Thymus (tissue), 11 donors: ENCODE data around the gene WDR1. TPM values are rescaled to one million over a fixed set of nuclear protein-coding genes. Genes with fewer than 3 reads are reported as not detected.

ENCODE experiments used
- DNase-seq, 9 donors: peaks; one replicate each; pipeline ENCODE4 v3.0.0-alpha.2; 2013; ENCODE audit warnings: low spot score in 9 of 9, low read depth in 6 of 9, missing footprints in 1 of 9
- H3K27ac ChIP-seq, 2 donors: one replicate each; pipeline ENCODE4 v1.5.1; 2013; ENCODE audit warnings: control low read depth in 1 of 2, low read depth in 1 of 2, low read length in 1 of 2, mild to moderate bottlenecking in 1 of 2, moderate library complexity in 1 of 2
- H3K27me3 ChIP-seq, 2 donors: one replicate each; pipeline ENCODE4 v1.5.1; 2013; ENCODE audit warnings: low read length in 1 of 2; ENCODE audit not compliant: control insufficient read depth in 2 of 2, insufficient read depth in 1 of 2
- H3K36me3 ChIP-seq, 2 donors: one replicate each; pipeline ENCODE4 v1.5.1; 2013; ENCODE audit warnings: low read length in 1 of 2, mild to moderate bottlenecking in 1 of 2, moderate library complexity in 1 of 2; ENCODE audit not compliant: control insufficient read depth in 2 of 2, insufficient read depth in 2 of 2
- H3K4me1 ChIP-seq, 2 donors: one replicate each; pipeline ENCODE4 v1.5.1; 2013; ENCODE audit warnings: low read length in 2 of 2; ENCODE audit not compliant: control insufficient read depth in 2 of 2, insufficient read depth in 2 of 2
- H3K4me3 ChIP-seq, 2 donors: one replicate each; pipeline ENCODE4 v1.5.1; 2013; ENCODE audit warnings: low read length in 2 of 2, control low read depth in 1 of 2, mild to moderate bottlenecking in 1 of 2
- H3K9me3 ChIP-seq, 2 donors: one replicate each; pipeline ENCODE4 v1.5.1; 2013; ENCODE audit warnings: low read length in 1 of 2, mild to moderate bottlenecking in 1 of 2; ENCODE audit not compliant: control insufficient read depth in 2 of 2, insufficient read depth in 1 of 2
- WGBS: extraction: QIAGEN DNeasy Blood & Tissue Kit; methylation state at CpG from one replicate; pipeline ENCODE4 v1.1.7; 2013; 5-methylcytosine and 5-hydroxymethylcytosine counted together
- polyA plus RNA-seq: library from polyadenylated mRNA; stranded (reverse); fragments of 200-250 nt; gene quantifications from one replicate; pipeline ENCODE4 v1.2.3, GENCODE V29; 2013
- total RNA-seq: library from RNA; stranded (reverse); fragments of 120-200 nt; gene quantifications from one replicate; pipeline ENCODE4 v1.2.4, GENCODE V29; 2013
- donor health status: healthy.

The WDR1 gene
- total and polyA plus RNA-seq, 2 donors, result 141 to 166 TPM

- H3K36me3 ChIP-seq, result no peaks in the 10 kb centered on the region
- H3K4me3 ChIP-seq, result no peak overlapping the region
- H3K27me3 ChIP-seq, result no peaks in the 10 kb centered on the region
- no peak for DNase-seq
- no peak overlapping the region for H3K27ac ChIP-seq
- no peaks in the 10 kb centered on the region for H3K9me3 ChIP-seq
- peaks cover 18 to 52% of the 10 kb centered on the region in 2 donors for H3K4me1 ChIP-seq
Observed at GRCh38 chr4:10159671-10160070, 43.1 kb upstream of the WDR1 start.

DNA sequence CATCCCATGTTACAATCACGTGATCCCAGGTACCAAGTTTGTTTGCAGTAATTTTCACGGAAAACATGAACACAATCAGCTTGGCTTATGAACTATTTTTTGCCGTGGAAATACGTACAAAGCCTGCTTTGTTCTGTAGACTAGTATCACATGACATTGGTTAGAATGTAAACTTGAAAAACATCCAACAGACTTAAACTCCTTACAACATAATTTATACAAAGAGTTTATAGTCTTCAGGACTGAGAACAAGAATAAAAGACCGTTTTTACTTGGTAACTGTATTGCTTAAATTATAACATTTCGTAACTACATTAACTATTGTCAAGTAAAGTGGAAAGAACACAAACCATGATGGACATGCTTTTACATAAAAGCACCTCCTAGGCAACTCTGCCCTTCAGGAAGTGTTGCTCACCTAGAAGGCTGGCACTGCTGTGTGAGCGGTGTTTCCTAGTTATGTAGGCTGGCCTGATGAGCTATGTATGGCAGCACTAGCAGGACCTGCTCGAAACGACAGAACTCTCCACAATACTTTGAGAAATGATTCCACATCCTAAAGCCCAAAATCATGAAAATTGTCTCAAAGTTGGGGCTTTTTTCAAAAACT lies 41.8 kb upstream of the WDR1 start:
- 67% methylated on average over 9 of the region's 9 CpGs for WGBS
- H3K27me3 ChIP-seq, result no peaks in the 10 kb centered on the region
- H3K9me3 ChIP-seq, result no peaks in the 10 kb centered on the region
- peaks cover 18 to 52% of the 10 kb centered on the region in 2 donors for H3K4me1 ChIP-seq
- no peak overlapping the region for H3K4me3 ChIP-seq
- no peaks in the 10 kb centered on the region for H3K36me3 ChIP-seq
- H3K27ac ChIP-seq, result peak overlapping the region; percentile 9 to 45
- DNase-seq, result peak in 1 of 9 donors; percentile 18

DNA sequence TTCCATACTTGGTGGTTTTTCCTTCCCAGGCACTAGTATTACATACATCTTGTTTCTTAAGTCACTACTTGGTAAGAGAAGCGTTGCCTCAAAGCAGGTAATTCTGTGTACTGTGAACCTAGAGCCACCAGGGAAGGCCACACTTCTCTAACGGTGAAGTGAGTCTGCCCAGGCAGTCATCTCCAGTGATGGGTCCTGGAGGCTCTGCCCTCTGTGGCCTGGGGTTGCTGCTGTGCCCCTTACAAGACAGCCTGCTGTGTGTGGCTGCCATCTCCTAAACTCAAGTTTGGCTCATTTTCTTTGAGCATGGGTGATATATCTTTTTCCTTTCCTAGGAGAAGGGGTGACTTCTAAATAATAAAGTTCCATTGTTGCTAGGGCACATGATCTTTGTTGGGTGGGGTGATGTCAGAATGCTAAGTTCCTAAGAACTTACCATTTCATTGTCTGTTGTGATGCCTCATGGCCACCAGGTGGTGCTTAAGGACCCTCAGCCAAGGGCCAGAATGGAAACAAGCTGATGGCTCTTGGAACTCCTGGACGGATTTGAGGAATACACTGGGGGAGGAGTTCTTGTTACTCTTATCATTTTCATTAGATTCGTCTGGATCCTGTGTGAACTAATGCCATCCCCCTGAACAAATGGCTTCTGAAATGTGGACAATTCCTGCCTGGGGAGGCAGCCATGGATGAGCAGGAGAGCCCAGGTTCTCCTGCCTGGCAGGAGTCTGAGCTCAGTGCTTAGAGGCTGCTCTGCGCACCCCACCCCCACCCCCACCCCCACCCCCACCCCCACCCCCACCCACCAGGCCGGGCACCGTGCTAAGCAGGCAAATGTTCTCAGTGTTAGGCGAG lies 41.1 kb upstream of the WDR1 start:
- Histone ChIP-seq H3K27ac (no peak overlapping the region), H3K36me3 (no peaks in the 10 kb centered on the region), H3K27me3 (no peaks in the 10 kb centered on the region), H3K4me1 (peaks cover 18 to 46% of the 10 kb centered on the region in 2 donors), H3K4me3 (no peak overlapping the region), H3K9me3 (no peaks in the 10 kb centered on the region)
- 75% methylated on average over 8 of the region's 8 CpGs for WGBS
- DNase-seq, result peak in 3 of 9 donors; percentile 39 to 57 (median 45)

- 94% methylated on average over 3 of the region's 3 CpGs for WGBS
- DNase-seq, result no peak
- Histone ChIP-seq H3K4me1 (peaks cover 7 to 17% of the 10 kb centered on the region in 2 donors), H3K4me3 (no peak overlapping the region), H3K27ac (no peak overlapping the region), H3K36me3 (no peaks in the 10 kb centered on the region), H3K9me3 (no peaks in the 10 kb centered on the region), H3K27me3 (no peaks in the 10 kb centered on the region)
Observed at GRCh38 chr4:10154241-10154640, 37.6 kb upstream of the WDR1 start.

GRCh38 chr4:10153161-10153560 lies 36.6 kb upstream of the WDR1 start:
- DNase-seq, result no peak
- no peaks in the 10 kb centered on the region for H3K9me3 ChIP-seq
- no peaks in the 10 kb centered on the region for H3K36me3 ChIP-seq
- WGBS, result 95% methylated on average over 1 of the region's 1 CpG
- no peaks in the 10 kb centered on the region for H3K27me3 ChIP-seq
- H3K4me1 ChIP-seq, result peaks cover 3 to 9% of the 10 kb centered on the region in 2 donors
- no peak overlapping the region for H3K27ac ChIP-seq
- H3K4me3 ChIP-seq, result no peak overlapping the region

DNA sequence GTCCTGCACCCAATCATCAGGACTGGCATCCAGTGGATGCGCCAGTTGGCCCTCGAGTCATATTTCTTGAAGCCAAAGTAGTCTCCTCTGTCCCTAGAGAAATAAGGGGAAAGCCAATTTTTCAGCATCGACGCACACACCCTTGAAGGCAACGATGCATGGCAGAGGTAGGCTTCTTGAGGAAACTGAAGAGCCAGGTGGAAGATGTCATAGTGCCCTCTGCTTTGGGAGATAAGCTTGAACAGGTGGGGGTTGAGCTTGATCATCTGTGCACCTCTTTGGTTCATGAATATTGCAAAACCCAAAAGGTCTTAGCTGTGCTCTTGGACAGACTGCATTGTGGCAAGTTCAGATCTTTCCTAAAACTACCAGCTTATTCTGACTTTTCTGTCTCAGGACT lies 34.6 kb upstream of the WDR1 start:
- H3K27ac ChIP-seq, result no peak overlapping the region
- no peaks in the 10 kb centered on the region for H3K4me1 ChIP-seq
- 89% methylated on average over 5 of the region's 5 CpGs for WGBS
- H3K36me3 ChIP-seq, result no peaks in the 10 kb centered on the region
- H3K27me3 ChIP-seq, result no peaks in the 10 kb centered on the region
- H3K4me3 ChIP-seq, result no peak overlapping the region
- DNase-seq, result no peak
- no peaks in the 10 kb centered on the region for H3K9me3 ChIP-seq

GRCh38 chr4:10144966-10145365 lies 28.4 kb upstream of the WDR1 start:
- Histone ChIP-seq H3K9me3 (no peaks in the 10 kb centered on the region), H3K27me3 (no peaks in the 10 kb centered on the region), H3K4me3 (no peak overlapping the region), H3K36me3 (no peaks in the 10 kb centered on the region), H3K4me1 (peaks cover 0 to 6% of the 10 kb centered on the region in 2 donors), H3K27ac (no peak overlapping the region)
- 29% methylated on average over 4 of the region's 4 CpGs for WGBS
- DNase-seq, result no peak

GRCh38 chr4:10144479-10144878 lies 27.9 kb upstream of the WDR1 start:
- Histone ChIP-seq H3K27me3 (no peaks in the 10 kb centered on the region), H3K36me3 (no peaks in the 10 kb centered on the region), H3K4me3 (no peak overlapping the region), H3K4me1 (peaks cover 0 to 6% of the 10 kb centered on the region in 2 donors), H3K27ac (no peak overlapping the region), H3K9me3 (no peaks in the 10 kb centered on the region)
- DNase-seq, result no peak

DNA sequence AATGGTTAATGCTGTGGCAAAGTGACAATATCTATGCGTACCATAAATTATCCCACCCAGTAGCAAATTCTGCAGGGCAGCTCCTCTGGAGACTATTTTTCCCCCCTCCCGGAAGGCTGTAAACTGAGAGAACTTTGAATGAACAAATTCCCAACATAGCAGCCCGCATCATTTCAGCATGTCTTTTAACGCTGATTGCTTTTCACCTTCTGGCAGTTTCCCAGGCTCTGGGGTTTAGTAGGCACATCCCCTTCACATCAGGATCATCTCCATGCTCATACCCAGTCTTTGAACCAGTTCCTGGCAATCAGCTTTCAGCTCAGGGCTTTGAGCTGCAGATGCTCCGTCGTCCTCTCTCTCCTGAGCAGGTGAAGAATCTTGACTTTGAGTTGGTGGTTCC lies 26.6 kb upstream of the WDR1 start:
- 97% methylated on average over 6 of the region's 6 CpGs for WGBS
- Histone ChIP-seq H3K36me3 (no peaks in the 10 kb centered on the region), H3K4me3 (no peak overlapping the region), H3K4me1 (peaks cover 0 to 6% of the 10 kb centered on the region in 2 donors), H3K27me3 (no peaks in the 10 kb centered on the region), H3K27ac (no peak overlapping the region), H3K9me3 (no peaks in the 10 kb centered on the region)
- no peak for DNase-seq
